NCI-H2227 (cell line): ENCODE measurements around the gene CCDC85A.

Experiments used
- DNase-seq: peaks from one replicate; lab custom pipeline; 2025; ENCODE audit not compliant: unreplicated experiment; lab: John Stamatoyannopoulos, UW

Gene CCDC85A

GRCh38 chr2:56192664-56193305 lies 9.0 kb downstream of the CCDC85A start:
- DNase-seq = no peak

GRCh38 chr2:56195563-56195962 lies 11.8 kb downstream of the CCDC85A start:
- no peak for DNase-seq

- DNase-seq = no peak
Measured at GRCh38 chr2:56197816-56198215, 14.0 kb downstream of the CCDC85A start.

- DNase-seq = no peak
Measured at GRCh38 chr2:56198936-56199335, 15.1 kb downstream of the CCDC85A start.

- DNase-seq = no peak
Measured at GRCh38 chr2:56199492-56199891, 15.7 kb downstream of the CCDC85A start.

GRCh38 chr2:56202381-56203121 lies 18.8 kb downstream of the CCDC85A start:
- DNase-seq = no peak

GRCh38 chr2:56204556-56204955 lies 20.8 kb downstream of the CCDC85A start:
- DNase-seq = no peak

- DNase-seq = no peak
Measured at GRCh38 chr2:56206250-56206649, 22.5 kb downstream of the CCDC85A start.

- DNase-seq = no peak
Measured at GRCh38 chr2:56207760-56208159, 24.0 kb downstream of the CCDC85A start.

- DNase-seq = no peak
Measured at GRCh38 chr2:56208380-56208779, 24.6 kb downstream of the CCDC85A start.

- no peak for DNase-seq
Measured at GRCh38 chr2:56209701-56210100, 25.9 kb downstream of the CCDC85A start.

- DNase-seq = no peak
Measured at GRCh38 chr2:56210291-56210690, 26.5 kb downstream of the CCDC85A start.

GRCh38 chr2:56211048-56211447 lies 27.3 kb downstream of the CCDC85A start:
- DNase-seq = no peak

- DNase-seq = no peak
Measured at GRCh38 chr2:56215911-56216310, 32.1 kb downstream of the CCDC85A start.

GRCh38 chr2:56217106-56217505 lies 33.3 kb downstream of the CCDC85A start:
- no peak for DNase-seq

GRCh38 chr2:56222481-56222880 lies 38.7 kb downstream of the CCDC85A start:
- DNase-seq = no peak

- DNase-seq = no peak
Measured at GRCh38 chr2:56224316-56224715, 40.5 kb downstream of the CCDC85A start.

GRCh38 chr2:56227811-56228210 lies 44.0 kb downstream of the CCDC85A start:
- DNase-seq = no peak

- no peak for DNase-seq
Measured at GRCh38 chr2:56229397-56230060, 45.7 kb downstream of the CCDC85A start.

- no peak for DNase-seq
Measured at GRCh38 chr2:56230156-56230555, 46.4 kb downstream of the CCDC85A start.

GRCh38 chr2:56231361-56231760 lies 47.6 kb downstream of the CCDC85A start:
- DNase-seq = no peak

GRCh38 chr2:56232912-56233311 lies 49.1 kb downstream of the CCDC85A start:
- DNase-seq = no peak
